Liver (tissue), 9 donors: ENCODE results near the gene IGHMBP2. TPM values are rescaled to one million over a fixed set of nuclear protein-coding genes. Genes with fewer than 3 reads are reported as not detected.

Experiments used
- DNase-seq: peaks from one replicate; pipeline ENCODE4 v3.0.0-alpha.2; 2017; ENCODE audit warnings: low spot score
- H3K27ac ChIP-seq, 2 donors: one replicate each; pipeline ENCODE4 v1.7.0; 2013; ENCODE audit warnings: inconsistent platforms in 2 of 2, low read length in 2 of 2, control low read depth in 1 of 2, low read depth in 1 of 2, mild to moderate bottlenecking in 1 of 2
- H3K27me3 ChIP-seq, 4 donors: one replicate each; pipeline versions ENCODE4 v1.6.1 to v1.7.0; 2013; ENCODE audit warnings: low read length in 3 of 4, inconsistent platforms in 1 of 4, mild to moderate bottlenecking in 1 of 4, moderate library complexity in 1 of 4; ENCODE audit not compliant: control insufficient read depth in 4 of 4, insufficient read depth in 4 of 4
- H3K36me3 ChIP-seq, 4 donors: one replicate each; pipeline versions ENCODE4 v1.6.1 to v1.7.0; 2013; ENCODE audit warnings: low read length in 3 of 4, mild to moderate bottlenecking in 3 of 4, low read depth in 1 of 4, moderate library complexity in 1 of 4; ENCODE audit not compliant: control insufficient read depth in 4 of 4, insufficient read depth in 3 of 4
- H3K4me1 ChIP-seq, 4 donors: one replicate each; pipeline versions ENCODE4 v1.6.1 to v1.7.0; 2013; ENCODE audit warnings: low read length in 3 of 4, mild to moderate bottlenecking in 3 of 4, moderate library complexity in 1 of 4; ENCODE audit not compliant: control insufficient read depth in 4 of 4, insufficient read depth in 4 of 4
- H3K4me3 ChIP-seq, 3 donors: one replicate each; pipeline versions ENCODE4 v1.6.1 to v1.7.0; 2013; ENCODE audit warnings: low read length in 3 of 3, control low read depth in 1 of 3, low read depth in 1 of 3, mild to moderate bottlenecking in 1 of 3
- H3K9ac ChIP-seq, 2 donors: one replicate each; pipeline ENCODE4 v1.7.0; 2013; ENCODE audit warnings: low read length in 2 of 2, mild to moderate bottlenecking in 2 of 2, moderate library complexity in 2 of 2, control low read depth in 1 of 2, low read depth in 1 of 2
- H3K9me3 ChIP-seq, 4 donors: one replicate each; pipeline versions ENCODE4 v1.6.1 to v1.7.0; 2013; ENCODE audit warnings: low read length in 3 of 4; ENCODE audit not compliant: control insufficient read depth in 4 of 4
- EGR1 ChIP-seq, 2 donors: IDR thresholded peaks; 2 replicates each; pipeline ENCODE4 v1.6.1; 2016 to 2018; ENCODE audit warnings: antibody characterized with exemption in 2 of 2, low read depth in 2 of 2
- FOXA1 ChIP-seq: IDR thresholded peaks from 2 replicates; pipeline ENCODE4 v1.6.1; 2016; ENCODE audit warnings: antibody characterized with exemption
- FOXA2 ChIP-seq: IDR thresholded peaks from 2 replicates; pipeline ENCODE4 v1.6.1; 2016; ENCODE audit warnings: antibody characterized with exemption
- GABPA ChIP-seq, 2 donors: IDR thresholded peaks in 1 of 2; conservative IDR thresholded peaks in 1 of 2; 2 replicates each; pipeline ENCODE4 v1.6.1; 2016; ENCODE audit warnings: antibody characterized with exemption in 2 of 2, mild to moderate bottlenecking in 1 of 2, moderate library complexity in 1 of 2
- HNF4A ChIP-seq, 2 donors: conservative IDR thresholded peaks; 2 replicates each; pipeline ENCODE4 v1.6.1; 2016; ENCODE audit warnings: antibody characterized with exemption in 2 of 2, mild to moderate bottlenecking in 2 of 2
- HNF4G ChIP-seq: IDR thresholded peaks from 2 replicates; pipeline ENCODE4 v1.6.1; 2016; ENCODE audit warnings: antibody characterized with exemption
- JUND ChIP-seq, 2 donors: IDR thresholded peaks; 2 replicates each; pipeline ENCODE4 v1.6.1; 2016; ENCODE audit warnings: antibody characterized with exemption in 2 of 2
- NR2F2 ChIP-seq: IDR thresholded peaks from 2 replicates; pipeline ENCODE4 v1.6.1; 2016; ENCODE audit warnings: antibody characterized with exemption
- RAD21 ChIP-seq, 2 donors: IDR thresholded peaks; 2 replicates each; pipeline ENCODE4 v1.6.1; 2016; ENCODE audit warnings: antibody characterized with exemption in 2 of 2, mild to moderate bottlenecking in 2 of 2
- RXRA ChIP-seq, 2 donors: IDR thresholded peaks; 2 replicates each; pipeline ENCODE4 v1.6.1; 2017 to 2018; ENCODE audit warnings: antibody characterized with exemption in 2 of 2, mild to moderate bottlenecking in 1 of 2
- SP1 ChIP-seq: IDR thresholded peaks from 2 replicates; pipeline ENCODE4 v1.6.1; 2018; ENCODE audit warnings: antibody characterized with exemption, mild to moderate bottlenecking
- TAF1 ChIP-seq: conservative IDR thresholded peaks from 2 replicates; pipeline ENCODE4 v1.6.1; 2016; ENCODE audit warnings: antibody characterized with exemption, mild to moderate bottlenecking
- YY1 ChIP-seq: IDR thresholded peaks from 2 replicates; pipeline ENCODE4 v1.6.1; 2016; ENCODE audit warnings: antibody characterized with exemption, mild to moderate bottlenecking
- WGBS: extraction: QIAGEN DNeasy Blood & Tissue Kit; methylation state at CpG from one replicate; pipeline ENCODE4 v1.1.7; 2013; 5-methylcytosine and 5-hydroxymethylcytosine counted together
- polyA plus RNA-seq, 2 donors: library from polyadenylated mRNA; stranded (reverse) in 1 of 2; unstranded in 1 of 2; fragments of 200-250 nt in 1 of 2; fragments of >200 nt in 1 of 2; fragmentation: Nextera tagmentation in 1 of 2; extraction: Ambion mirVana in 1 of 2; gene quantifications; one replicate each; pipeline versions ENCODE4 v1.2.1 to v1.2.3, GENCODE V29; 2013 to 2015
- total RNA-seq, 2 donors: library from RNA; depleted of rRNA; stranded (reverse); fragments of >200 nt; gene quantifications; one replicate each; pipeline ENCODE4 v1.2.3, GENCODE V29; 2014
- TF ChIP-seq, protein P1 (sequence below): IDR thresholded peaks from 2 replicates; pipeline ENCODE4 v1.6.1; 2016; ENCODE audit warnings: antibody characterized with exemption
- TF ChIP-seq, protein P2 (sequence below): IDR thresholded peaks from 2 replicates; pipeline ENCODE4 v1.6.1; 2016; ENCODE audit warnings: antibody characterized with exemption, mild to moderate bottlenecking
- TF ChIP-seq, protein P3 (sequence below): IDR thresholded peaks from 2 replicates; pipeline ENCODE4 v1.6.1; 2016; ENCODE audit warnings: antibody characterized with exemption
- TF ChIP-seq, protein P4 (sequence below): fragments of 150-350 bp; IDR thresholded peaks from 2 replicates; pipeline ENCODE4 v1.5.1; 2017; ENCODE audit warnings: improper control_type of control experiment, low read depth, low read length; ENCODE audit not compliant: missing input control
- TF ChIP-seq, protein P5 (sequence below): IDR thresholded peaks from 2 replicates; pipeline ENCODE4 v1.6.1; 2016; ENCODE audit warnings: antibody characterized with exemption
- donor health status: healthy.
- donor health status: healthy.
- donor health status: healthy.
- donor health status: healthy.
- donor health status: healthy.

Gene IGHMBP2
- total and polyA plus RNA-seq, 4 donors: 5.7 to 14.0 (median 7.0) TPM

DNA sequence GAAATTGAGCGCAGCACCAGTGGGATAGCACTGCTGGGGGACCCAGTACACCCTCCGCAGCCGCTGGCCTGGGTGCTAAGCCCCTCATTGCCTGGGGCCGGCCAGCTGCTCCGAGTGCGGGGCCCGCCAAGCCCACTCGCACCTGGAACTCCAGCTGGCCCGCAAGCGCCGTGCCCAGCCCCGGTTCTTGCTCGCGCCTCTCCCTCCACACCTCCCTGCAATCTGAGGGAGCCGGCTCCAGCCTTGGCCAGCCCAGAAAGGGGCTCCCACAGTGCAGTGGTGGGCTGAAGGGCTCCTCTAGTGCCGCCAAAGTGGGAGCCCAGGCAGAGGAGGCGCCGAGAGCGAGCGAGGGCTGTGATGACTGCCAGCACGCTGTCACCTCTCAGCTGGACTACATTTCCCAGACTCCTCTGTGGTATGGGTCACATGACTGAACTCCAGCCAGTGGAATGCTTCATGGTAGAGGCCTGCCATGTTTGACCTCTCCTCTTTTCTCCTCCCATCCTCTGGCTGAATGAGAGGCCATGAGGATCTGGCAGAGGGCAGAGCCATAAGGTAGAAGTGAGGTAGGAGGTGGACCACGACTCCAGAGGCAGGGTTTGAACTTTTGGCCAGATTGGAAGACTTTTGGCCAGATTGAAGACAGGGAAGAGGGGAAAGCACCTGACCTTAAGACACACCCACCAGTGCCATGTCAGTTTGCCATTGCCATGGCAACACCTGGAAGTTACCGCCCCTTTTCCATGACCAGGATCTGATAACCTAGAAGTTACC lies 70.9 kb downstream of the IGHMBP2 start:
- H3K27me3 ChIP-seq: no peaks in the 10 kb centered on the region
- H3K27ac ChIP-seq: no peak overlapping the region
- no peaks in the 10 kb centered on the region for H3K4me1 ChIP-seq
- no peaks in the 10 kb centered on the region for H3K36me3 ChIP-seq
- no peak overlapping the region for H3K4me3 ChIP-seq
- H3K9ac ChIP-seq: no peak overlapping the region
- TF ChIP-seq HNF4G: no peak
- 95% methylated on average over 23 of the region's 23 CpGs for WGBS
- no peaks in the 10 kb centered on the region for H3K9me3 ChIP-seq
- DNase-seq: peak; percentile 26

DNA sequence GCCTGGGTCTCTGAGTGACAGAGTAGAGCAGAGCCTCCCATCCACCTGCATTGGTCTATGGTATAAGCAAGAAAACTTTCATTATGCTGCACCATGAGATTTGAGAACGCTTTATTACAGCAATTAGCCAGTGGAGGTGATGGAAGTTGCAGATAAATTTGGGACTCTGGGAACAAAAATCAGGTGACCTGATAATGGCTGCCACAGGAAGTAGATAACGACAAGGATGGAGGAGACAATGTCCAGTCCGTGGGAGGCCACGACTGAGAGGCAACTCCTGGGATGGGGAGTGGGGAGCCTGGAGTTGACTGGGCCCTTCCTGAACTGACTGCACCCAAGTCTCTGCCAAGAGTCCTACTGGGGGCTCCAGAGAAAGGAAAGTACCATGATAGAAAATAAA lies 72.4 kb downstream of the IGHMBP2 start:
- WGBS: 73% methylated on average over 4 of the region's 4 CpGs

More for the DNA sequence above, 72.4 kb downstream of the IGHMBP2 start:
- Histone ChIP-seq H3K9ac (no peak overlapping the region), H3K27me3 (no peaks in the 10 kb centered on the region), H3K4me1 (no peaks in the 10 kb centered on the region), H3K27ac (no peak overlapping the region), H3K4me3 (no peak overlapping the region), H3K9me3 (no peaks in the 10 kb centered on the region), H3K36me3 (no peaks in the 10 kb centered on the region)
- no peak for TF ChIP-seq SP1
- no peak for TF ChIP-seq RAD21 (IDR thresholded peaks at IDR 0.05)
- no peak for TF ChIP-seq JUND (IDR thresholded peaks at IDR 0.05)
- TF ChIP-seq, protein P1, sequence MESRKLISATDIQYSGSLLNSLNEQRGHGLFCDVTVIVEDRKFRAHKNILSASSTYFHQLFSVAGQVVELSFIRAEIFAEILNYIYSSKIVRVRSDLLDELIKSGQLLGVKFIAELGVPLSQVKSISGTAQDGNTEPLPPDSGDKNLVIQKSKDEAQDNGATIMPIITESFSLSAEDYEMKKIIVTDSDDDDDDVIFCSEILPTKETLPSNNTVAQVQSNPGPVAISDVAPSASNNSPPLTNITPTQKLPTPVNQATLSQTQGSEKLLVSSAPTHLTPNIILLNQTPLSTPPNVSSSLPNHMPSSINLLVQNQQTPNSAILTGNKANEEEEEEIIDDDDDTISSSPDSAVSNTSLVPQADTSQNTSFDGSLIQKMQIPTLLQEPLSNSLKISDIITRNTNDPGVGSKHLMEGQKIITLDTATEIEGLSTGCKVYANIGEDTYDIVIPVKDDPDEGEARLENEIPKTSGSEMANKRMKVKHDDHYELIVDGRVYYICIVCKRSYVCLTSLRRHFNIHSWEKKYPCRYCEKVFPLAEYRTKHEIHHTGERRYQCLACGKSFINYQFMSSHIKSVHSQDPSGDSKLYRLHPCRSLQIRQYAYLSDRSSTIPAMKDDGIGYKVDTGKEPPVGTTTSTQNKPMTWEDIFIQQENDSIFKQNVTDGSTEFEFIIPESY: no peak
- no peak for TF ChIP-seq EGR1 (IDR thresholded peaks at IDR 0.05; ENCODE audit: low read depth in 2 of 2)
- TF ChIP-seq GABPA (IDR thresholded peaks at IDR 0.05 in 1 of 2, conservative IDR thresholded peaks at IDR 0.05 in 1 of 2): no peak
- TF ChIP-seq HNF4G: no peak
- no peak for TF ChIP-seq NR2F2
- TF ChIP-seq YY1: no peak
- no peak for TF ChIP-seq RXRA (IDR thresholded peaks at IDR 0.05)
- TF ChIP-seq, protein P2, sequence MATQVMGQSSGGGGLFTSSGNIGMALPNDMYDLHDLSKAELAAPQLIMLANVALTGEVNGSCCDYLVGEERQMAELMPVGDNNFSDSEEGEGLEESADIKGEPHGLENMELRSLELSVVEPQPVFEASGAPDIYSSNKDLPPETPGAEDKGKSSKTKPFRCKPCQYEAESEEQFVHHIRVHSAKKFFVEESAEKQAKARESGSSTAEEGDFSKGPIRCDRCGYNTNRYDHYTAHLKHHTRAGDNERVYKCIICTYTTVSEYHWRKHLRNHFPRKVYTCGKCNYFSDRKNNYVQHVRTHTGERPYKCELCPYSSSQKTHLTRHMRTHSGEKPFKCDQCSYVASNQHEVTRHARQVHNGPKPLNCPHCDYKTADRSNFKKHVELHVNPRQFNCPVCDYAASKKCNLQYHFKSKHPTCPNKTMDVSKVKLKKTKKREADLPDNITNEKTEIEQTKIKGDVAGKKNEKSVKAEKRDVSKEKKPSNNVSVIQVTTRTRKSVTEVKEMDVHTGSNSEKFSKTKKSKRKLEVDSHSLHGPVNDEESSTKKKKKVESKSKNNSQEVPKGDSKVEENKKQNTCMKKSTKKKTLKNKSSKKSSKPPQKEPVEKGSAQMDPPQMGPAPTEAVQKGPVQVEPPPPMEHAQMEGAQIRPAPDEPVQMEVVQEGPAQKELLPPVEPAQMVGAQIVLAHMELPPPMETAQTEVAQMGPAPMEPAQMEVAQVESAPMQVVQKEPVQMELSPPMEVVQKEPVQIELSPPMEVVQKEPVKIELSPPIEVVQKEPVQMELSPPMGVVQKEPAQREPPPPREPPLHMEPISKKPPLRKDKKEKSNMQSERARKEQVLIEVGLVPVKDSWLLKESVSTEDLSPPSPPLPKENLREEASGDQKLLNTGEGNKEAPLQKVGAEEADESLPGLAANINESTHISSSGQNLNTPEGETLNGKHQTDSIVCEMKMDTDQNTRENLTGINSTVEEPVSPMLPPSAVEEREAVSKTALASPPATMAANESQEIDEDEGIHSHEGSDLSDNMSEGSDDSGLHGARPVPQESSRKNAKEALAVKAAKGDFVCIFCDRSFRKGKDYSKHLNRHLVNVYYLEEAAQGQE: no peak
- TF ChIP-seq TAF1: no peak
- TF ChIP-seq, protein P3, sequence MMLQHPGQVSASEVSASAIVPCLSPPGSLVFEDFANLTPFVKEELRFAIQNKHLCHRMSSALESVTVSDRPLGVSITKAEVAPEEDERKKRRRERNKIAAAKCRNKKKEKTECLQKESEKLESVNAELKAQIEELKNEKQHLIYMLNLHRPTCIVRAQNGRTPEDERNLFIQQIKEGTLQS: no peak
- TF ChIP-seq, protein P4, sequence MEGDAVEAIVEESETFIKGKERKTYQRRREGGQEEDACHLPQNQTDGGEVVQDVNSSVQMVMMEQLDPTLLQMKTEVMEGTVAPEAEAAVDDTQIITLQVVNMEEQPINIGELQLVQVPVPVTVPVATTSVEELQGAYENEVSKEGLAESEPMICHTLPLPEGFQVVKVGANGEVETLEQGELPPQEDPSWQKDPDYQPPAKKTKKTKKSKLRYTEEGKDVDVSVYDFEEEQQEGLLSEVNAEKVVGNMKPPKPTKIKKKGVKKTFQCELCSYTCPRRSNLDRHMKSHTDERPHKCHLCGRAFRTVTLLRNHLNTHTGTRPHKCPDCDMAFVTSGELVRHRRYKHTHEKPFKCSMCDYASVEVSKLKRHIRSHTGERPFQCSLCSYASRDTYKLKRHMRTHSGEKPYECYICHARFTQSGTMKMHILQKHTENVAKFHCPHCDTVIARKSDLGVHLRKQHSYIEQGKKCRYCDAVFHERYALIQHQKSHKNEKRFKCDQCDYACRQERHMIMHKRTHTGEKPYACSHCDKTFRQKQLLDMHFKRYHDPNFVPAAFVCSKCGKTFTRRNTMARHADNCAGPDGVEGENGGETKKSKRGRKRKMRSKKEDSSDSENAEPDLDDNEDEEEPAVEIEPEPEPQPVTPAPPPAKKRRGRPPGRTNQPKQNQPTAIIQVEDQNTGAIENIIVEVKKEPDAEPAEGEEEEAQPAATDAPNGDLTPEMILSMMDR: no peak
- no peak for TF ChIP-seq FOXA1
- no peak for TF ChIP-seq HNF4A (conservative IDR thresholded peaks at IDR 0.05)
- TF ChIP-seq, protein P5, sequence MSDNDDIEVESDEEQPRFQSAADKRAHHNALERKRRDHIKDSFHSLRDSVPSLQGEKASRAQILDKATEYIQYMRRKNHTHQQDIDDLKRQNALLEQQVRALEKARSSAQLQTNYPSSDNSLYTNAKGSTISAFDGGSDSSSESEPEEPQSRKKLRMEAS: no peak
- TF ChIP-seq FOXA2: no peak
- DNase-seq: no peak
